GM23248 (cell line): Measurements from ENCODE around the gene EML4.

Experiments used
- EZH2 ChIP-seq: fragments of 200-600 bp; sonication (generic); IDR thresholded peaks from 2 replicates; pipeline ENCODE4 v1.6.1; 2018; ENCODE audit warnings: antibody characterized with exemption, mild to moderate bottlenecking; ENCODE audit not compliant: insufficient read depth, poor library complexity, severe bottlenecking
- EZH2phosphoT487 ChIP-seq: fragments of 200-600 bp; sonication (generic); IDR thresholded peaks from 2 replicates; pipeline ENCODE4 v1.6.1; 2018; ENCODE audit warnings: antibody characterized with exemption, moderate library complexity, mild to moderate bottlenecking, low read depth; ENCODE audit not compliant: insufficient read depth

DNA sequence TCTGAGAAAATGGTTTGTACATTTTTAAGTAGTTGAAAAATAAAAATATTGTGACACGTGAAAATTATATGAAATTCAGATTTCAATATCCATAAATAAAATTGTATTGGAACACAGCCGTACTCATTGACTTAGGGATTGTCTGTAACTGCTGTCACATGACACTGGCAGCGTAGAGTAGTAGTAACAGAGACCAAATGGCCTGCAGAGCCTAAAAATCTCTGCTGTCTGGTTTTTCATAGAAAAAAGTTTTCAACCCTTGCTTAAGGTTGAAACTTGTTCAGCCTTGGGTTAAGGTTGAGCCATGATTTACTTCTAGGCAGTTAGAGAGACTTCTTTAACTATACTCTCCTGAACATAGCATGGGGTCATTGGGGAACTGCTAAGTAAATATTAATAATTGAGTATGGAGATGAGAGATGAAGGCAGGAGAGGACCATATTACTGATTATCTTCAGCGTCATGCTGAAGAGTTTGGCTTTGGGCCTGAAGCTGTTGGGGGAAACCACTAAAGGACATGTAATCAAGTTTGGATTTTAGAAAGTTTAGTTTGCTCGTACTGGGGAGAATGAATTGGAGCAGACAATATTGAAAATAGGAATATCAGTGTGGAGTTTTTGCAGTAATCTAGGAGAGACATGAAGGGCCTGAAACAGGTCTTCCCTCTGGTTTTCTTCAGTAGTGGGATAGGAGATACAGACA lies 16.2 kb downstream of the EML4 start:
- no peak for TF ChIP-seq EZH2phosphoT487
- TF ChIP-seq EZH2: no peak
